B cell (primary cell): Measurements from ENCODE around the gene INO80C. TPM values are rescaled to one million over a fixed set of nuclear protein-coding genes. Genes with fewer than 3 reads are reported as not detected.
"Not testable (repeated sequence)": the region's sequence is repeated elsewhere in the genome, so short reads cannot be mapped to it uniquely, and the experiment has no call there.

Source experiments
- ATAC-seq: fragments of 200-7000 bp; cut with Tn5 transposase; one replicate; pipeline ENCODE4 v1.10.0; 2021; ENCODE audit warnings: low read depth, mild to moderate bottlenecking, moderate number of reproducible peaks, moderate library complexity
- CTCF ChIA-PET: fragments of 350-600 bp; sonication (Branson Sonifier 250); formaldehyde crosslinking; loops from one replicate; lab custom pipeline; 2021; ENCODE audit warnings: antibody characterized with exemption, inconsistent platforms; lab: Charles Lee
- POLR2A ChIA-PET: fragments of 350-600 bp; sonication (Branson Sonifier 250); formaldehyde crosslinking; loops from one replicate; lab custom pipeline; 2021; ENCODE audit warnings: antibody characterized with exemption; lab: Charles Lee
- DNase-seq: peaks from one replicate; pipeline ENCODE4 v3.0.0; 2013
- H2AFZ ChIP-seq: 2 replicates; pipeline ENCODE4 v1.6.1; 2012; ENCODE audit warnings: mild to moderate bottlenecking, low read depth, low read length; ENCODE audit not compliant: insufficient read depth, poor library complexity, severe bottlenecking
- H3K27ac ChIP-seq, 2 donors: 1 replicate in 1 of 2; 2 replicates in 1 of 2; pipeline ENCODE4 v1.5.1; 2012 to 2013; ENCODE audit warnings: low read length in 2 of 2, mild to moderate bottlenecking in 2 of 2, moderate library complexity in 1 of 2
- H3K27me3 ChIP-seq, 4 experiments: fragments of 200-600 bp in 1 of 4; sonication (generic) in 1 of 4; replicated peaks in 1 of 4; 1 replicate in 2 of 4; 2 replicates in 2 of 4; pipeline versions ENCODE4 v1.6.1 to v1.7.0; 2013 to 2016; ENCODE audit warnings: low read length in 3 of 4, mild to moderate bottlenecking in 2 of 4, mixed read lengths in 1 of 4, moderate library complexity in 1 of 4; ENCODE audit not compliant: insufficient read depth in 4 of 4, control insufficient read depth in 3 of 4; ENCODE audit errors: control extremely low read depth in 1 of 4
- H3K36me3 ChIP-seq, 2 experiments: replicated peaks in 1 of 2; 1 replicate in 1 of 2; 2 replicates in 1 of 2; pipeline versions ENCODE4 v1.6.1 to v1.7.1; 2013; ENCODE audit warnings: low read length in 1 of 2; ENCODE audit not compliant: insufficient read depth in 2 of 2, control insufficient read depth in 1 of 2; ENCODE audit errors: control extremely low read depth in 1 of 2, extremely low read depth in 1 of 2
- H3K4me1 ChIP-seq, 2 donors: fragments of 200-600 bp in 1 of 2; sonication (generic) in 1 of 2; 1 replicate in 1 of 2; 2 replicates in 1 of 2; pipeline versions ENCODE4 v1.5.1 to v1.6.1; 2013 to 2017; ENCODE audit warnings: low read length in 2 of 2; ENCODE audit not compliant: control insufficient read depth in 2 of 2, insufficient read depth in 2 of 2
- H3K4me2 ChIP-seq: replicated peaks from 2 replicates; pipeline ENCODE3; 2012; ENCODE audit warnings: mild to moderate bottlenecking, low read depth, low read length; ENCODE audit not compliant: poor library complexity, severe bottlenecking
- H3K4me3 ChIP-seq, 5 experiments: fragments of 200-600 bp in 1 of 5; sonication (generic) in 1 of 5; 1 replicate in 3 of 5; 2 replicates in 2 of 5; pipeline versions ENCODE4 v1.5.1 to v1.7.0; 2011 to 2016; ENCODE audit warnings: low read length in 4 of 5, mild to moderate bottlenecking in 4 of 5, low read depth in 2 of 5, control low read depth in 1 of 5, moderate library complexity in 1 of 5; ENCODE audit not compliant: insufficient read depth in 1 of 5; ENCODE audit errors: control extremely low read depth in 1 of 5, extremely low read depth in 1 of 5
- H3K79me2 ChIP-seq: fragments of 200-600 bp; sonication (generic); one replicate; pipeline ENCODE4 v1.6.0; 2016; ENCODE audit warnings: low read length; ENCODE audit not compliant: control insufficient read depth, insufficient read depth
- H3K9ac ChIP-seq: fragments of 200-600 bp; sonication (generic); 2 replicates; pipeline ENCODE4 v1.6.1; 2017; ENCODE audit warnings: mild to moderate bottlenecking, low read length, moderate library complexity
- H3K9me3 ChIP-seq, 3 donors: one replicate each; pipeline versions ENCODE4 v1.6.1 to v1.7.1; 2013; ENCODE audit warnings: low read length in 2 of 3; ENCODE audit not compliant: control insufficient read depth in 2 of 3, insufficient read depth in 1 of 3; ENCODE audit errors: control extremely low read depth in 1 of 3
- H4K20me1 ChIP-seq: 2 replicates; pipeline ENCODE4 v1.6.0; 2012; ENCODE audit warnings: mild to moderate bottlenecking, low read length; ENCODE audit not compliant: insufficient read depth, control insufficient read depth, poor library complexity, severe bottlenecking
- H3K27ac Mint-ChIP-seq: one replicate; pipeline ENCODE4 v1.8.0; 2021; ENCODE audit warnings: mixed read lengths
- H3K27me3 Mint-ChIP-seq: one replicate; pipeline ENCODE4 v1.8.0; 2021; ENCODE audit warnings: mixed read lengths
- H3K4me1 Mint-ChIP-seq: one replicate; pipeline ENCODE4 v1.8.0; 2021; ENCODE audit warnings: mixed read lengths
- H3K4me3 Mint-ChIP-seq: one replicate; pipeline ENCODE4 v1.8.0; 2021; ENCODE audit warnings: mixed read lengths
- H3K9me3 Mint-ChIP-seq: one replicate; pipeline ENCODE4 v1.8.0; 2022; ENCODE audit warnings: mixed read lengths; ENCODE audit not compliant: insufficient read depth
- WGBS: methylation state at CpG from one replicate; pipeline ENCODE4 v1.1.5; 2013; ENCODE audit warnings: missing lambda C conversion rate; ENCODE audit not compliant: insufficient coverage; 5-methylcytosine and 5-hydroxymethylcytosine counted together
- intact Hi-C: fragments of 100-400 bp; cut with micrococcal nuclease; formaldehyde crosslinking; loops from one replicate; pipeline ENCODE4 v1.10.0; 2022
- polyA plus RNA-seq: library from polyadenylated mRNA; depleted of rRNA; stranded (reverse); fragments of >200 nt; gene quantifications from 2 replicates; pipeline ENCODE4 v1.2.3, GENCODE V29; 2012
- total RNA-seq, 2 donors: library from RNA; stranded (reverse); fragments of 120-200 nt in 1 of 2; gene quantifications; 1 replicate in 1 of 2; 2 replicates in 1 of 2; pipeline versions ENCODE4 v1.2.3 to v1.2.4, GENCODE V29; 2013 to 2022

The INO80C gene
- total and polyA plus RNA-seq, 2 donors (not counting 1 experiment from before 2014, with no cell fraction given): 18.2 to 37.9 TPM

DNA sequence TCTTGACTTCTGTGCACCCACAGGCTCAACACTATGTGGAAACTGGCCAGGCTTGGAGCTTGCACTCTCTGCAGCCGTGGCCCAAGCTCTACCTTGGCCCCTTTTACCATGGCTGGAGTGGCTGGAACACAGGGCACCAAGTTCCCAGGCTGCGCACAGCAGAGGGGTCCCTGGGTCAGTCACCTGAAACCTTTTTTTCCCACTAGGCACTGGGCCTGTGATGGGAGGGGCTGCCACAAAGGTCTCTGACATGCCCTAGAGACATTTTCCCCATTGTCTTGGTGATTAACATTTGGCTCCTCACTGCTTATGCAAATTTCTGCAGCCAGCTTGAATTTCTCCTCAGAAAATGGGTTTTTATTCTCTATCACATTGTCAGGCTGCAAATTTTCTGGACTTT, 9.4 kb downstream of the INO80C start:
- H3K36me3 ChIP-seq, H3K27me3 Mint-ChIP-seq, H4K20me1 ChIP-seq, H3K4me2 ChIP-seq, POLR2A ChIA-PET, H3K4me1 ChIP-seq, ATAC-seq, H3K4me3 ChIP-seq, DNase-seq, H3K9ac ChIP-seq, H3K9me3 Mint-ChIP-seq, H3K27ac Mint-ChIP-seq, H3K4me3 Mint-ChIP-seq, H3K27me3 ChIP-seq, intact Hi-C loops, H3K27ac ChIP-seq, H2AFZ ChIP-seq, H3K4me1 Mint-ChIP-seq, H3K9me3 ChIP-seq, CTCF ChIA-PET: not testable (repeated sequence)
- 100% methylated on average over 1 of the region's 2 CpGs for WGBS
- peaks cover 51% of the 10 kb centered on the region for H3K79me2 ChIP-seq

DNA sequence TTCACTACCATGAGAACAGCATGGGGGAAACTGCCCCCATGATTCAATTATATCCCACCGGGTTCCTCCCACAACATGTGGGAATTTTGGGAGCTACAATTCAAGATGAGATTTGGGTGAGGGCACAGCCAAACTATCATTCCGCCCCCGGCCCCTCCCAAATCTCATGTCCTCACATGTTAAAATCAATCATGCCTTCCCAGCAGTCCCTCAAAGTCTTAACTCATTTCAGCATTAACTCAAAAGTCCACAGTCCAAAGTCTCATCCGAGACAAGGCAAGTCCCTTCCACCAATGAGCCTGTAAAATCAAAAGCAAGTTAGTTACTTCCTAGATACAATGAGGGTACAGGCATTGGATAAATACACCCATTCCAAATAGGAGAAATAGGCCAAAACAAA, 10.2 kb downstream of the INO80C start:
- POLR2A ChIA-PET, CTCF ChIA-PET, H3K9me3 ChIP-seq, H3K27ac ChIP-seq, H3K4me2 ChIP-seq, intact Hi-C loops, H4K20me1 ChIP-seq, ATAC-seq, H2AFZ ChIP-seq, H3K27ac Mint-ChIP-seq, H3K27me3 Mint-ChIP-seq, H3K9me3 Mint-ChIP-seq, H3K4me3 ChIP-seq, H3K4me1 ChIP-seq, H3K4me3 Mint-ChIP-seq, H3K9ac ChIP-seq, H3K27me3 ChIP-seq, DNase-seq, H3K36me3 ChIP-seq: not testable (repeated sequence)
- 100% methylated on average over 2 of the region's 4 CpGs for WGBS
- H3K79me2 ChIP-seq: peaks cover 43% of the 10 kb centered on the region
- H3K4me1 Mint-ChIP-seq: peaks cover 11% of the 10 kb centered on the region
